HT1080 (cell line): ENCODE data around the gene TEKT3. TPM values are rescaled to one million over a fixed set of nuclear protein-coding genes. Genes with fewer than 3 reads are reported as not detected.

Experiments
- DNase-seq: peaks from one replicate; pipeline ENCODE4 v3.0.0-alpha.2; 2015; ENCODE audit warnings: low read depth
- polyA plus RNA-seq, 2 experiments: library from polyadenylated mRNA; depleted of rRNA; stranded (reverse); fragments of >200 nt; gene quantifications; 2 replicates each; pipeline ENCODE4 v1.2.3, GENCODE V29; 2015
- total RNA-seq: library from RNA; depleted of rRNA; stranded (reverse); fragments of >200 nt; shearing (Covaris generic); gene quantifications from 2 replicates; pipeline ENCODE4 v1.2.3, GENCODE V29; 2014; rRNA removed

The TEKT3 gene
- not detected in 2 replicates for total RNA-seq
- polyA plus RNA-seq (2015; cell fraction: cytosol; rRNA removed): 0.35 TPM in 1 of 2 replicates, not detected in the other
- polyA plus RNA-seq (2015; cell fraction: nucleus; rRNA removed): not detected in 2 replicates

- no peak for DNase-seq
These were observed at the start of gene TEKT3 for GRCh38 chr17:15341385-15341849. TSS of gene TEKT3 (minus strand) at chr17:15341597. CDS start at chr17:15331585, 10,012 bp downstream.

- DNase-seq: no peak
These were observed 47.1 kb upstream of the TEKT3 start for GRCh38 chr17:15388356-15389041.

- no peak for DNase-seq
These were observed 44.7 kb upstream of the TEKT3 start for GRCh38 chr17:15386083-15386482.

- DNase-seq: no peak
These were observed 43.9 kb upstream of the TEKT3 start for GRCh38 chr17:15385305-15385704.

- no peak for DNase-seq
These were observed 42.9 kb upstream of the TEKT3 start for GRCh38 chr17:15384142-15384787.

GRCh38 chr17:15382914-15383313 lies 41.5 kb upstream of the TEKT3 start:
- DNase-seq: no peak

GRCh38 chr17:15381707-15382106 lies 40.3 kb upstream of the TEKT3 start:
- peak; percentile 37 for DNase-seq

GRCh38 chr17:15380446-15380845 lies 39.0 kb upstream of the TEKT3 start:
- DNase-seq: no peak

- DNase-seq: no peak
These were observed 38.3 kb upstream of the TEKT3 start for GRCh38 chr17:15379659-15380058.

- DNase-seq: no peak
These were observed 36.8 kb upstream of the TEKT3 start for GRCh38 chr17:15378243-15378642.

- DNase-seq: peak; percentile 70
These were observed 36.2 kb upstream of the TEKT3 start for GRCh38 chr17:15377616-15378015.

- peak; percentile 85 for DNase-seq
These were observed 35.8 kb upstream of the TEKT3 start for GRCh38 chr17:15377200-15377599.

GRCh38 chr17:15371376-15372130 lies 30.2 kb upstream of the TEKT3 start:
- DNase-seq: no peak

- DNase-seq: no peak
These were observed 27.2 kb upstream of the TEKT3 start for GRCh38 chr17:15368600-15368999.

- DNase-seq: no peak
These were observed 24.6 kb upstream of the TEKT3 start for GRCh38 chr17:15366026-15366425.

GRCh38 chr17:15364615-15365014 lies 23.2 kb upstream of the TEKT3 start:
- DNase-seq: no peak

GRCh38 chr17:15363702-15364101 lies 22.3 kb upstream of the TEKT3 start:
- DNase-seq: no peak

- DNase-seq: no peak
These were observed 20.2 kb upstream of the TEKT3 start for GRCh38 chr17:15361592-15361991.

- peak; percentile 51 for DNase-seq
These were observed 19.8 kb upstream of the TEKT3 start for GRCh38 chr17:15361151-15361550.

GRCh38 chr17:15354256-15354655 lies 12.9 kb upstream of the TEKT3 start:
- no peak for DNase-seq

- DNase-seq: peak; percentile 72
These were observed 10.5 kb upstream of the TEKT3 start for GRCh38 chr17:15351925-15352324.

- no peak for DNase-seq
These were observed 10.1 kb upstream of the TEKT3 start for GRCh38 chr17:15351478-15351840.
